HG03066 (cell line): ENCODE data around the gene TANC1.

Source experiments
- ATAC-seq: cut with Tn5 transposase; IDR thresholded peaks from one replicate; pipeline ENCODE4 v1.9.1; 2021; ENCODE audit warnings: low read depth; ENCODE audit not compliant: unreplicated experiment

The TANC1 gene

DNA sequence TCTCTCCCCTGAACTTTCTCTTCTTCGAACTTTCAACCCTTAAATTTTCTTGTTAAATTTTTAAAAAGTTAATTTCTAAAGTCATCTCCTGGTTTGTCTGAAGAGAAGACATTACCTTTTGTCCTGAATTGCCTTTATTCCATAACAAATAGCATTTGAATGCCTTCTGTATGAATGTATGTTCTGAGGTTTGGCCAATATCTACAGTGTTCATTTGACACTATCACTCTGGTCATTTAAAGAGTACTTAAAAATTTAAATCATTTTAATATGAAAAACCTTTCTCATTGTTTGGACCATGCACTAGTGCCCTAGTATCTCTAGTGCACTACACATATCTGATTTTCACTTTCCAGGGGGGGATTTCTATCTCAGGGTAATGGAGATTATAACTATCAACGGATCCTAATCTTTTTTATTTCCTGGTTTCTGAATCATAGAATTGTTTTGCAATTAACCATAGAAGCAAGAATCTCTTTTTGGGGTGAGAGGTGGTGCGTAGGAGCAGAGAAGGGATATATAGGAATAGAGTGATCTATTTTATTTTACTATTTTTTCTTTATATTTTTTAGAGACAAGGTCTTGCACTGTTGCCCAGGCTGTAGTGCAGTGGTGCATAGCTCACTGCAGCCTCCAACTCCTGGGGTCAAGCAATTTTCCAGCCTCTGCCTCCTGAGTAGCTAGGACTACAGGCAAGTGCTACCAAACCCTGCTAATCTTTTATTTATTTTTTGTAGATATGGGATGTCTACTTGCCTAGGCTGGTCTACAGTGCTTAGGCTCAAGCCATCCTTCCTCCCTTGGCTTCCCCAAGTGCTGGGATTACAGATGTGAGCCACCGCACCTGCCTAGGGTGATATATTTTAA, 25.5 kb downstream of the TANC1 start:
- no peak for ATAC-seq

DNA sequence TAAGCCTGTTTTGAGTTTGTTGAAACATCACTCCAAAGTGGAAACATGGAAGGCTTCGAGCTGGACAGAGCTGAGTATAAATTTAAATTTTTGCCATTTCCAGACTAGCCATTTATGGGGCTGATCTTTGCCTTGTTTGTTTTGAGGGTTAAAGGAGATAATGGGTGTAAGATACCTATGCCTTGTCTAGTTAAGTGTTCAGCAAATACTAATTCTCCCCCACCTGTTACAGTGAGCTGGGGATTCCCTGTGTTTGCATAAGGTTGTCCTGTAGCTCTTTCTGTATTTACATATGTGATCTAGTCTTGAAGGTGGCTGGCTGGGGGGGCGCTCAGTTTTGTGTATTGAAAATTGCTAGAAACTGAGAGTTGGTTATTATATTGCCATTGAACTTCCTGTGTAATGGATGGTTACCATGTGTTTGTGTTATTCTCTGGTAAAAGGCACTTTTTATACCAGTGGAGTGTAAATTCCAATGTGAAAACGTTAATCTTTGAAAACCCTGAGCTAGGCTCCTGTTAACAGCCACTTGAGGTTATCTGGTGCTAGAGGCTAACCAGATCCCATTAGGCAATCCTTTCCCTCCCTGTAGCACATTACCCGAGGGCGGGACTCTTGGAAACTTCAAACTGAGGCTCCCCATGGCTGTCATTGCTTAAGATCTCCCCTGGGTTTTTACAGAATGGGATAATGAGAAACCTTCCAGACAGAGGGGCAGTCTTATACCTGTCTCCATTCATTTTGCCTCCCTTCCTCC, 26.7 kb downstream of the TANC1 start:
- ATAC-seq: no peak

DNA sequence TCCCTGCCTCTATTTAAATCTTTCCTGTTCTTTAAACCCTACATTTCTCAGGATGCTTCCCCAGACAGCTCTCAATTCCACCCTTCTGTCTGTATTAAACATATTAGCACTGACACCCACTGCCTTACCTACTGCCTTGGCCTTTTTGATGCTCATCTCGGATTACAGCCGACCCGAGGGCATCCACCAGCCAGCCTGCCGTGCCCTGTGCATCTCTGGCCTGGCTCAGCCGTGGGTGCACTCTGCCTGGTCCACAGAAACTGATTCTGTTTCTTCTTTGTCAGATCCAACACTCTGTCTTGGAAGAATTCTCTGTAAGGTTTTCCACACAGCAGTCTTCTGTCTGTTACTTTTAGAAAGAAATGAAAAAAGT, 27.2 kb downstream of the TANC1 start:
- ATAC-seq: no peak

DNA sequence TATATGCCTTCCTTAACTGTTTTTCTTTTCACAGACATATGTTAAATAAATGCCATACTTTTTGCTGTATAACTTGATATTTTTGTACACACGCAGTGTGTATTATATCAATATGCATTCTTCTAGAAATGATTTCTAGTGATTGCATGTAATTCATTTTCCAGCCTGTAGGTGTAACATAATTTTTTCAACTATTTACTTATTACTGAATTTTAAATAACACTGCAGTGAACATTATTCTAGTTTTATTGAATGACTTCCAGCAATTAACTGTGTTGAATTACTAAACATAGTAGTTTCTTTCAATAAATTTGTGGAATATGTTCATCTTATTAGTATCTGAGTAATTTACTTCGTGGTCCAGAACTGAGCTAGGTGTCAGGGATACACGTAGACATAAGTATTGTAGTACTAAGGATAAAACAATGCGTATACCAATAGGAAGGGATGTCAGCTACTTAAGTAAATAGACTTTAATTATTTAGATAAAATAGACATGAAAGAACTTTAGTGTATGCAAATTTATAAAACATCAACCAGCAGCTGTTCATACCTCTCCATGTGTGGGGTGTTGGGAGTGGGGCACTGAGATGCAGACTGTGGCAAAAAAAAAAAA, 28.0 kb downstream of the TANC1 start:
- no peak for ATAC-seq

DNA sequence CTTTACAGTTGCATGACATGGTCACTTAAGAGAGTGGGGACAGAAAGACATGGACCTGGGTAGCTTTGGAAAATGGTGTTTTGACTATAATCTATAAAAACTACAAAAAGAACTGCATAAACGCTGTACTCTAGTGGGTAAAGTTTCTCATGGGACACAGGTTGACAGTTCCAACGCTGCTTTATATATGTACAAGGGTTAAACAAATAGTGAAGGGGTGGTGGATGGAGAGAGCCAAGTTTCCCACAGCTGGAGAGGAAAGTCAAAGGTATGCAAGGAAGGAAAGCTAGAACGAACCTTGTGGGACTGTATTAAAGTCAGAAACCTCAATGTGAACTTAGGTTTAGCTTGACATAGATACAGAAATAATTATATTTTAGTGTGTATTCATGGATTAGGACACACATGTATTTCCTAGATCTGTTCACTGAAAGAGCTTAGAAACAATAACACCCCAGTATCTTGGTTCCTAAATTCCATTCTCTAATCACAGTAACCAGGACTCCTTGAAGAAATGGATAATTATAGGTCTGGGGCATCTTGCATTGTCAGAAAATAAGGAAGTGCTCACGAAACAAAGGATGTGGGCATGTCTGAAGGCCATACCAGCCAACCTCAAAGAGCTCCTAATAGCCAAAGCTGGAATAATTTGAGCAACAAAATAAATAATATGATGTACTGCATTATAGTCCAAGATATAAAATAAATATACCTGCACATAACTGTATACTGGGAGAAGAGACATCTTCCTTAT, 28.8 kb downstream of the TANC1 start:
- no peak for ATAC-seq

DNA sequence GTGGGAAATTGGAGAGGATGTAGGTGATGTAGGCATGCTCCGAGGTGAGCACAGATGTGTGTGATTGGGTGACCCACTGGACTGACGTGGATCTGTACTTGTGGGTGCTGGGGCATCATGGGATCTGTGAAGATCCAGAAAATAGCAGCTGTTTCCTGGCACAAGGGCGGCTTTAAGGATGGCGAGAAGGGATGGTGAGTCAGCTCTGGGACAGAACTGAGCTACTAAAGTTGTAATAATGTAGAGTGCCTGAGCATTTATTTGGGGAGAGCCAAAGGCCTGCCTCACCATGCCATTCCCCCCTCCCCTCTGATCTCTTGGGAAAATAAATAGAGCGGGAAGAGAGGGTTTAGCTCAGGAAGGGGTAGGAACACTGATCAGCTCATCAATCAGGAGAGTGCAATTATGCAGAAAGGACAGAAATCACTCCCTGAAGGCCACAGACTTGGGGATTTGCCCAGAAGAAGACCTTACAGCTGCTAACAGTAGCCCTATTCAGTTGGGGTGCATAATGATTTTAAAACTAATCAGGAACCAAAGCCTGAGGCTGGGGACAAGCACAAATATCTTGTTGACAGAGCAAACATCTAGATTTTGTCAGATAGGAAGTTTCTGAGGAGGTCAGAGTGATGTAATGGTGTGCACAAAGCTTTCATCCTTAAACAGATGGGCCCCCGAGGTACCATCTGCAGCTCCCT, 30.3 kb downstream of the TANC1 start:
- no peak for ATAC-seq

DNA sequence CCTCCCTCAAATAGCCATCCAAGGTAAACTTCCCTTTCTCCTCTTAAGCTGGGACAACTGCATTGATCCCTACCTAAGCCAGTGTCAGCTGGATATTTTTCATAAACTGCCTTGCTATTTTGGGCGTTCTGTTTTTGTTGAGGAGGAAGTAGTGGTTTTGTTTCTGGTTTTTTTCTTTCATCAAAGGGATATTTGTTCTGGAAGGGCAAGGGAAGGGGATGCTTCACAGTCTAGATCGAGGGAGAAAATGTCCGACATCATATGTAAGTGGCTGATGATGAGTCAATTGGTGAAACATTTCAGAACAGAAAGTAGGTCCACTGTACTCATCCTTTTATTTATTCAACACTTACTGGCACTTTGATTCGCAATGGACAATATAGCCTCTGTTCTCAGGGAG, 31.0 kb downstream of the TANC1 start:
- ATAC-seq: no peak

DNA sequence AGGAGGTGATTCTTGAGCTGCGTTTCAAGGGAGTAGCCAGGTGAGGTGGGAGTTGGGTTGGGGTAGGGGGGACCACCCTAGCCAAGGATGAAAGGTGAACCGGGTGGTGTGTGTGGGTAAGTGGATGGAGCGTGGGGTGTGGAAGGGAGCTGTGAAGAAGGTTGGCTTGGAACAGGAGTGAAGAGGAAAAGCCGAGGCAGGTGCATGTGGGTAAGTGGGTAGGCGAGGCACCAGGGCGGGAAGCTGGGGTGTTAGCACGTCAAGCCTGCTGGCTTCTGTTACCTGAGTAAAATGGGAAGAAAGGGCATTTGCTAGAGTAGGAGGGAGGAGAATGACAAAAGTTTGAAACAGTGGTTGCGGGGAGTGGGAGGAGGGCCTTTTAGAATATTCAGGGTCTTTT, 31.6 kb downstream of the TANC1 start:
- no peak for ATAC-seq

DNA sequence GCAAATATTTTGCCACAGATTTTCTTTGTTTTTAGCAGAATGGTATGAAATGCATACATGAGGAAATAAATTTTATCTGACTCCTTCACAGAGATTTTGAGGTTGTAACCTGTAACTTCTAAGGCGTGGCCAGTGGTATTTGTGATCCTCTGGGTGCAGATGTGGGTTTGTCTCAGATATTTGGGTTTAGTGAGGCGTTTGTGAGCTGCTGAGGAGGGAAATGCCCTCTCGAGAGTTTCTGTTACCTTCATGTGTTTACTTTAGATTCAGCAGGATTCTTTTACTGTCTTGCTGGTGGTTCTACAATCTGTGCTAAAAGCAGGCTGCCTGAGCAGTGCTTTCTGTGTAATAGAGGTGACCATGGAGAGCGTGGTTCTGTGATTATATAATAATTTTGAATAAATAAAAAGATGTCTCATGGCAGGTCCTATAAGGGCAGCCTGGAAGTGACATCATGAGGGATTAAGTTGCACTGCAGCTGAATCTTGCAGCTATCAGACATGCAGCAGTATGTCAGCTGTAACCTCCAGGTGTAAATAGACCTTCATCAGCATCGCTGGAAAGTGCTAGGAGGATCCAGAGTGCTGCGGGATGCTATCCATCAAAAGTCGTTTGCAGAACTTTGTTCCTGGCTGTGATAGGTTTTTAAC, 34.1 kb downstream of the TANC1 start:
- ATAC-seq: no peak

DNA sequence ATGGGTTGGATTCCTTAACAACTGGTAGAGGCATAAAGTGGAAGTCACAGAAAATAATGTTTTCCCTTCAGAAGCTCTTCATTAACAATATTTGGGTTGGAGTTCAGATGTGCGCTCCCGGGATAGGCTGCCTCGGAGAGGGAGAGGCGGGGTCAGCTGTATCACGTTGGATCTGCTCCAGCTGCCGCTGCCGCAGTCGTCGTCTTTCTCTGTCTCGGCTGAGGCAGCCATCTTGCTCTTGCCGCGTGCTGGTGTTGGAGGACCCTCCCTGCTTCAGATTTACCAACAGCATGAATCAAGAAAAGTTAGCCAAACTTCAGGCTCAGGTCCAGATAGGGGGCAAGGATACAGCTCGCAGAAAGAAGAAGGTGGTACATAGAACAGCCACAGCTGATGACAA, 35.1 kb downstream of the TANC1 start:
- ATAC-seq: no peak

DNA sequence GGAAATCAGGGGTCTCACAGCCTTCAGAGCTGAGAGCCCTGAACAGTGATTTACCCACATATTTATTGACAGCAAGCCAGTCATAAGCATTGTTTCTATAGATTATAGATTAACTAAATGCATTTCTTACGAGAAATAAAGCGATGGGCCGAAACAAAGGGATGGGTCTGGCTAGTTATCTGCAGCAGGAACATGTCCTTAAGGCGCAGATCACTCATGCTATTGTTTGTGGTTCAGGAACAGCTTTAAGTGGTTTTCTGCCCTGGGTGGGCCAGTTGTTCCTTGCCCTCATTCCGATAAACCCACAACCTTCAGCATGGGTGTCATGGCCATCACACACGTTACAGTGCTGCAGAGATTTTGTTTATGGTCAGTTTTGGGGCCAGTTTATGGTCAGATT, 36.4 kb downstream of the TANC1 start:
- ATAC-seq: no peak

DNA sequence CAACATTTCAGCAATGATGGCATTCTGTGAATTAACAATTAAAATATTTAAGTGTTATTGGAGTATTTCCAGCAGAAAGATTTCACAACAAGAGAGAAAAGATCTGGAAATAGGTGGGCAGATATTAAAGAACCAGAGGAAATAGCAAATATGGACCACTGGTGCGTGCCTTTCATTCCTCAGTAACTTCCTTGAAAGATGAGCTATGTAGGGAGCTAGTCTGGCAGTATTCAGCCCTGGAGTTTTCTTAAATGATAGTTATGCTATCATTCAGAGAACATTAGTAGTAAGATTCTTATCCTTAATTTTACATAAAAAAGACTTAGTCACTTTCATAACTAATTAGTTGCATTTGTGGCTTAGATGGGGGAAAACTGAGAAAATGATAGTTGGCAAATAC, 41.5 kb downstream of the TANC1 start:
- no peak for ATAC-seq

DNA sequence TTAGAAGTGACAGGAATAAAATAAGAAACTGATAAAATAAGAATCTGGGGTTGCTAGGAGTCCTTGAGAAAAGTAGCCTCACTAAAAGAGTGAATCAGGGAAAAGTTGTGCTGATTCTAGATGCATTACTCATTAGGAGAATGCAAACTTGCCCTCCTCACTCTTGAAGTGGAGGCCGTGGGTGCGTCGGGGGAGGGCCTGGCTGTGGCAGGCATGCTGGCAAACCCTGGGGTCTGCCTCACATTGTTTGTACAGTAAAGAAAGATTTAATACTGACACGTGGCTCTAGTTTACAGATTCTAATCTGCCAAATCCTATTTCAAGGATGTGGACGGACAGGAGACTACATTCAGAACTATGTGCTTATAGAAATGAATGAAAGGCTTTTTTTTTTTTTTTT, 41.9 kb downstream of the TANC1 start:
- ATAC-seq: no peak

DNA sequence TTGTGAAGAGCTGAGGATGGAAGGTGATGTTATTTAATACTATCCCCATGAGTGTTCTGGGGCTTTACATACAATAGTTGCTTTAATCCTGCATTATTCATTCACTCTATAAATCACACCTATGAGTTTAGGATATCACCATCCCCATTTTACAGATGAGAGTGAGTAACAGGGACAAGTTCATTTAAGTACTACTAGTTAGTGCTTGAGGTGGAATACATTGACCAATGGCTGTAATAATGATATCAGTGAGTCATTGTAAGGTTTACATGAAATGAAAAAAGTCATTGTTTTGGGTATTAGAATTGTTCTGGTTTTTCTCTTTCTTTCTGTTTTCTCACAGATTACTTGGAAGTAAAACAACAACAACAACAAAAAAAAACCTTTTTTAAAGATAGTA, 42.5 kb downstream of the TANC1 start:
- ATAC-seq: no peak

DNA sequence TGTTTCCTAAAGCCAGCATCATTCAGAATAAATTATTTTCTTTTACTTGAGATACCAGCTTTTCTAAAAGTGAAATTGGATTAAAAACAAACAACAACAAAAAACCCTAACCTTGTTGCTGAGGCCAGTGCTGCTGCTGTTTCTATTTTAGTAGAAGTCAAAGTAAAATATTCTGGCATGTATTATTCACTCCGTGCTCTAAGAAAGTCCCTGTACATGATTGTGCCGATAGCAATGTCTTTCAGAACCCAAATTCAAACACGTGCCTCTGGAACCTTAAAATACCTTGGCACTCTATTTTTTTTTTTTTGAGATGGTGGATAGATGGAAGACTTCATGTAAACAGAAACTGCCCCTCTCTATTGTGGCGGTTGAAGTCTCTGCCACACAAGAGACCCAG, 43.7 kb downstream of the TANC1 start:
- no peak for ATAC-seq

DNA sequence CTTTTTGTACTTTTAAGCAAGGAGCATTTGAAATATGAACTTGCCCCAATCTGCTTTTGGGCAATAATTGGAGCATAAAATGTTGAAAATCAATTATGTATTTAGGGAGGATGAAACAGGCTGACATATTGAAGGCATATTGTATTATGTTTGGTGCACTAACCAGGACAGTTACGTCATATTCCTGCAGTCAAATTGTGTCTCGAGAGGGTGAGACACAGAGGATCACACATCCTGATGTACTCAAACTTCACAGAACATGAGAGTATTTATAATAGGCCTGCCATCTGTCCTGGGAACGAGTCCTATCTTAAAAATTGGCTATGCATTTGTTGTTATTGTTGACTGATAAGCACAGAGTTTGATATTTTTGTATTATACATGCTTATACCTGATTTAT, 44.7 kb downstream of the TANC1 start:
- ATAC-seq: no peak

DNA sequence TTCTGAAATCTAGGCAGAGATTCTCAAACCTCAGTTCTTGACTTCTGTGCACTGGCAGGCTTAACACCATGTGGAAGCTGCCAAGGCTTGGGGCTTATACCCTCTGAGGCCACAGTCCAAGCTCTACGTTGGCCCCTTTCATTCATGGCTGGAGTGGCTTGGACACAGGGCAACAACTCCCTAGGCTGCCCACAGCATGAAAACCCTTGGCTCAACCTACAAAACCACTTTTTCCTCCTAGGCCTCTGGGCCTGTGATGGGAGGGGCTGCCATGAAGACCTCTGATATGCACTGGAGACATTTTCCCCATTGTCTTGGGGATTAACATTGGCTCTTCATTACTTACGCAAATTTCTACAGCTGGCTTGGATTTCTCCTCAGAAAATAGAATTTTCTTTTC, 46.7 kb downstream of the TANC1 start:
- ATAC-seq: no peak

DNA sequence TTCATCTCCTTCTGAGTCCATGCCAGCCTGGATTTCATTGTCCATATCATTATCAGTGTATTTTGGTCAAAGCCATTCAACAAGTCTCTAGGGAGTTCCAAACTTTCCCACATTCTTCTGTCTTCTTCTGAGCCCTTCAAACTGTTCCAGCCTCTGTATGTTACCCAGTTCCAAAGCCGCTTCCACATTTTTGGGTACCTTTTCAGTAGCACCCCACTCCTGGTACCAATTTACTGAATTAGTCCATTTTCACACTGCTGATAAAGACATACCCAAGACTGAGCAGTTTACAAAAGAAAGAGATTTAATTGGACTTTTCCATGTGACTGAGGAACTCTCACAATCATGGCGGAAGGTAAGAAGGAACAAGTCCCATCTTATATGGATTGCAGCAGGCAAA, 47.4 kb downstream of the TANC1 start:
- no peak for ATAC-seq

DNA sequence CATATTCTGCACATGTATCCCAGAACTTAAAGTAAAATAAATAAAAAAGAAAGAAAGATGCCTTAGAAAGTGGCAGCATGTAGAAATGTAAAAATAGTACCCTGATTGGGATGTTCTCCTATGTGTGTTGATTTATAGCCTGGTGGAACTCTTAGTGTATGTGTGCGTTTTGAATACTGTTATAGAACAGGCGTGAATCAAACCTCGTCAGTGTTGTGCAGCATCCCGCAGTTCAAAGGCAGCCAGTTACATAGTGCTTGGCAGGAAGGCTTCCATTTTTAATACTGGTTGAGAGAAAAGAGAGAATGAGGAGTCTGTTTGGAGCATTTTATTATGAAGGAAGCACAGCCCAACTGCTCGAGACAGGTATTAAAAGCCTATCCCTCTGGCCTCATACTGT, 49.4 kb downstream of the TANC1 start:
- ATAC-seq: no peak

DNA sequence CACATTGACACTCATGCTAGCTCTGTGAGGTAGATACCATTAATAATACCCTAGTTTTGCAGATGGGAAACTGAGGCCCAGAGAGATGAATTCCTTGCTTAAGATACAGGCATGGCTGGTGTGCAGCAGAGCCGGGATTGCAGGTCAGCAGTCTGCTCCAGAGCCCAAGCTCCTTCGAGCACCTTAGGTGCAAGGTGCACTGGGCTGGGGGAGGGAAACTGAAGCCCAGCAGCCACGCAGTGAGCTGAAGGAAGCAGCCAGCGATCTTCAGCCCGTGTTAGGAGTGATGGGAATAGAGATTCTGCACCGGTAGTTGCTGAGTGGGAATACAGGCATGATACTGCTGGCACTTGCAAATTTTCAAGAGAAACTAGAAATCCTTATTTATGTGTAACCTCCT, 50.6 kb downstream of the TANC1 start:
- ATAC-seq: no peak
